H1 (cell line): ENCODE results near the gene RNASE7.

Experiments used
- ASH2L ChIP-seq: fragments of 200-600, 300-600 bp; sonication (generic); IDR thresholded peaks from one replicate; pipeline ENCODE4 v1.7.1; 2017; ENCODE audit warnings: low read length
- CTCF ChIP-seq, 3 experiments: IDR thresholded peaks; 1 replicate in 2 of 3; 2 replicates in 1 of 3; pipeline versions ENCODE4 v1.5.1 to v1.6.1; 2011; ENCODE audit warnings: low read length in 3 of 3, mild to moderate bottlenecking in 3 of 3, inconsistent platforms in 2 of 3, low read depth in 1 of 3, moderate library complexity in 1 of 3; ENCODE audit not compliant: insufficient read depth in 1 of 3; ENCODE audit errors: control extremely low read depth in 1 of 3
- EP300 ChIP-seq, 2 experiments: IDR thresholded peaks; 1 replicate in 1 of 2; 2 replicates in 1 of 2; pipeline ENCODE4 v1.6.1; 2011 to 2012; ENCODE audit warnings: low read depth in 2 of 2, low read length in 2 of 2, mild to moderate bottlenecking in 2 of 2, borderline replicate concordance in 1 of 2, inconsistent platforms in 1 of 2, moderate library complexity in 1 of 2
- POLR2A ChIP-seq, 2 experiments: IDR thresholded peaks; 1 replicate in 1 of 2; 2 replicates in 1 of 2; pipeline ENCODE4 v1.6.1; 2011; ENCODE audit warnings: low read depth in 2 of 2, low read length in 2 of 2, mild to moderate bottlenecking in 2 of 2; ENCODE audit errors: control extremely low read depth in 1 of 2
- RXRA ChIP-seq: IDR thresholded peaks from 2 replicates; pipeline ENCODE4 v1.6.1; 2011; ENCODE audit warnings: low read depth, mild to moderate bottlenecking, low read length, moderate library complexity; ENCODE audit not compliant: insufficient read depth
- SIN3A ChIP-seq, 2 experiments: IDR thresholded peaks in 1 of 2; conservative IDR thresholded peaks in 1 of 2; 2 replicates each; pipeline ENCODE4 v1.6.1; 2011 to 2012; ENCODE audit warnings: low read length in 2 of 2, improper control_type of control experiment in 1 of 2, low read depth in 1 of 2, mild to moderate bottlenecking in 1 of 2

GRCh38 chr14:21026274-21026987 lies 15.7 kb upstream of the RNASE7 start:
- TF ChIP-seq POLR2A (IDR thresholded peaks at IDR 0.05; ENCODE audit: control extremely low read depth in 1 of 2, low read depth in 2 of 2, low read length in 2 of 2) (no peak), RXRA (no peak), CTCF (IDR thresholded peaks at IDR 0.05; ENCODE audit: control extremely low read depth in 1 of 3, insufficient read depth in 1 of 3, low read depth in 1 of 3, low read length in 3 of 3) (no peak), EP300 (IDR thresholded peaks at IDR 0.05; ENCODE audit: borderline replicate concordance in 1 of 2, low read depth in 2 of 2, low read length in 2 of 2) (no peak), ASH2L (no peak), SIN3A (conservative IDR thresholded peaks at IDR 0.05 in 1 of 2, IDR thresholded peaks at IDR 0.05 in 1 of 2; ENCODE audit: low read depth in 1 of 2, low read length in 2 of 2) (no peak)
